Body of pancreas (tissue), 4 donors: ENCODE results near the gene DUS1L.

Source experiments
- POLR2A ChIP-seq, 3 donors: fragments of 450-650 bp; IDR thresholded peaks; one replicate each; pipeline ENCODE4 v1.6.1; 2016; ENCODE audit warnings: antibody characterized with exemption in 3 of 3, mild to moderate bottlenecking in 2 of 3
- TF ChIP-seq, protein P1 (sequence below), 7 experiments: fragments of 450-650 bp in 4 of 7; fragments of 200-600 bp in 3 of 7; sonication (generic) in 3 of 7; IDR thresholded peaks; one replicate each; pipeline ENCODE4 v1.5.1; 2016 to 2019; ENCODE audit warnings: antibody characterized with exemption in 7 of 7

DNA sequence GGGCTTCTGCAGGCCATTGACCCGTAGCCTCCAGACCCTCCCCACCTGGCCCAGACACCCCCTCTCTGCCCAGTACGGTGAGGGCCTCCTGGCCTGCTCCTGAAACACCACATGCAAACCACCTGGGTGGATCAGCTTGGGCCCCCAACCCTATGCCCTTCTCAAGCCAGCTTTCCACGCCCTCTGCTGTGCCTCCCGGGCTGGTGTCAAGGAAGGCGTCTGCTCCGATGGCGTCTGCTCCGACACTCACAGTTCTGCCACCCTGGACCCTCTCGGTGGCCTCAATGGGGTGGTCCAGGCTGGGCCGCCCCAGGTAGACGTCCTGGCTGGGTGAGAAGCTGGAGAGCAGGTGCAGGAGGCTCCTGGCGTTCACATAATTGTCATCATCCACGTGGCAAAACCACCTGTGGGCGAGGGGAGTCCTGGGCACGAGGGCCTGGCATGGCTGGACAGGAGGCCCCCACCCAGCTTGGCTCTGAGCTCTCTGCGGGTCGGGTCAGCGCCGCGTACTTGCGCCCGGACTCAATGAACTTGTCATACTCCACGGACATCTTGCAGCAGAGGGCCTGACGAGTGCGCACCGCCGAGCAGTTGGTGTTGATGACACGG lies 15.3 kb downstream of the DUS1L start:
- TF ChIP-seq, protein P1, sequence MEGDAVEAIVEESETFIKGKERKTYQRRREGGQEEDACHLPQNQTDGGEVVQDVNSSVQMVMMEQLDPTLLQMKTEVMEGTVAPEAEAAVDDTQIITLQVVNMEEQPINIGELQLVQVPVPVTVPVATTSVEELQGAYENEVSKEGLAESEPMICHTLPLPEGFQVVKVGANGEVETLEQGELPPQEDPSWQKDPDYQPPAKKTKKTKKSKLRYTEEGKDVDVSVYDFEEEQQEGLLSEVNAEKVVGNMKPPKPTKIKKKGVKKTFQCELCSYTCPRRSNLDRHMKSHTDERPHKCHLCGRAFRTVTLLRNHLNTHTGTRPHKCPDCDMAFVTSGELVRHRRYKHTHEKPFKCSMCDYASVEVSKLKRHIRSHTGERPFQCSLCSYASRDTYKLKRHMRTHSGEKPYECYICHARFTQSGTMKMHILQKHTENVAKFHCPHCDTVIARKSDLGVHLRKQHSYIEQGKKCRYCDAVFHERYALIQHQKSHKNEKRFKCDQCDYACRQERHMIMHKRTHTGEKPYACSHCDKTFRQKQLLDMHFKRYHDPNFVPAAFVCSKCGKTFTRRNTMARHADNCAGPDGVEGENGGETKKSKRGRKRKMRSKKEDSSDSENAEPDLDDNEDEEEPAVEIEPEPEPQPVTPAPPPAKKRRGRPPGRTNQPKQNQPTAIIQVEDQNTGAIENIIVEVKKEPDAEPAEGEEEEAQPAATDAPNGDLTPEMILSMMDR (IDR thresholded peaks at IDR 0.05): no peak
- TF ChIP-seq POLR2A (IDR thresholded peaks at IDR 0.05): no peak
